Small intestine (tissue), 7 donors: Measurements from ENCODE around the gene FOXK1. TPM values are rescaled to one million over a fixed set of nuclear protein-coding genes. Genes with fewer than 3 reads are reported as not detected.
"Not testable (repeated sequence)": the region's sequence is repeated elsewhere in the genome, so short reads cannot be mapped to it uniquely, and the experiment has no call there.

Experiments
- DNase-seq, 2 donors: peaks; one replicate each; pipeline versions ENCODE4 v3.0.0 to v3.0.0-alpha.2; 2013
- FAIRE-seq: peaks from 2 replicates; lab custom pipeline; 2012; peaks lifted over from hg19 to GRCh38; lab: Jason Lieb, UNC
- H3K27ac ChIP-seq, 3 donors: one replicate each; pipeline ENCODE4 v1.5.1; 2013; ENCODE audit warnings: low read length in 2 of 3, mild to moderate bottlenecking in 2 of 3, control low read depth in 1 of 3, inconsistent platforms in 1 of 3, low read depth in 1 of 3, moderate library complexity in 1 of 3
- H3K27me3 ChIP-seq, 3 donors: one replicate each; pipeline ENCODE4 v1.6.1; 2013; ENCODE audit warnings: low read length in 3 of 3, inconsistent platforms in 1 of 3; ENCODE audit not compliant: control insufficient read depth in 3 of 3, insufficient read depth in 3 of 3
- H3K36me3 ChIP-seq, 3 donors: one replicate each; pipeline ENCODE4 v1.6.1; 2013; ENCODE audit warnings: low read length in 3 of 3, inconsistent platforms in 1 of 3, low read depth in 1 of 3, mild to moderate bottlenecking in 1 of 3, moderate library complexity in 1 of 3; ENCODE audit not compliant: control insufficient read depth in 3 of 3, insufficient read depth in 2 of 3
- H3K4me1 ChIP-seq, 3 donors: one replicate each; pipeline ENCODE4 v1.6.1; 2013; ENCODE audit warnings: low read length in 2 of 3, inconsistent platforms in 1 of 3, low read depth in 1 of 3, mild to moderate bottlenecking in 1 of 3, moderate library complexity in 1 of 3; ENCODE audit not compliant: control insufficient read depth in 3 of 3, insufficient read depth in 2 of 3
- H3K4me3 ChIP-seq, 3 donors: one replicate each; pipeline ENCODE4 v1.5.1; 2013; ENCODE audit warnings: low read length in 3 of 3, control low read depth in 1 of 3, inconsistent platforms in 1 of 3, low read depth in 1 of 3, mild to moderate bottlenecking in 1 of 3, moderate library complexity in 1 of 3
- H3K9me3 ChIP-seq, 2 donors: one replicate each; pipeline ENCODE4 v1.6.1; 2013; ENCODE audit warnings: low read depth in 1 of 2, low read length in 1 of 2; ENCODE audit not compliant: control insufficient read depth in 2 of 2, insufficient read depth in 1 of 2
- WGBS, 3 donors: extraction: QIAGEN DNeasy Blood & Tissue Kit; methylation state at CpG; one replicate each; pipeline ENCODE4 v1.1.7; 2013; 5-methylcytosine and 5-hydroxymethylcytosine counted together
- polyA plus RNA-seq, 4 donors: library from polyadenylated mRNA; stranded (reverse) in 3 of 4; unstranded in 1 of 4; fragments of 200-250 nt in 3 of 4; fragments of 120-200 nt in 1 of 4; gene quantifications; one replicate each; pipeline versions ENCODE4 v1.2.1 to v1.2.3, GENCODE V29; 2013
- donor health status: healthy with polysubstance abuse.
- donor health status: control.
- donor health status: control.
- donor health status: Bipolar disorder and iron deficiency.
- donor health status: healthy.

Gene FOXK1
- polyA plus RNA-seq, 4 donors: 1.4 to 12.5 (median 6.2) TPM

DNA sequence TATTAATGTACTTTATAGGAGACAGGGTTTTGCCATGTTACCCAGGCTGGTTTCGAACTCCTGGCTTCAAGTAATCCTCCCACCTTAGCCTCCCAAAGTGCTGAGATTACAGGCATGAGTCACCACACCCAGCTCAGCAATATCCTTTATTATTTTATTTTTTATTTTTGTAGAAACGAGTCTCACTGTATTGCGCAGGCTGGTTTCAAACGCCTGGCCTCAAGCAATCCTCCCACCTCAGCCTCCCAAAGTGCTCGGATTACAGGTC, 39.0 kb upstream of the FOXK1 start:
- not testable (repeated sequence) for H3K27me3 ChIP-seq, FAIRE-seq, H3K9me3 ChIP-seq, H3K4me3 ChIP-seq, H3K36me3 ChIP-seq, H3K27ac ChIP-seq, H3K4me1 ChIP-seq, DNase-seq
- WGBS, 3 donors: 96 to 97% (median 96%) methylated on average over 5 of the region's 5 CpGs

DNA sequence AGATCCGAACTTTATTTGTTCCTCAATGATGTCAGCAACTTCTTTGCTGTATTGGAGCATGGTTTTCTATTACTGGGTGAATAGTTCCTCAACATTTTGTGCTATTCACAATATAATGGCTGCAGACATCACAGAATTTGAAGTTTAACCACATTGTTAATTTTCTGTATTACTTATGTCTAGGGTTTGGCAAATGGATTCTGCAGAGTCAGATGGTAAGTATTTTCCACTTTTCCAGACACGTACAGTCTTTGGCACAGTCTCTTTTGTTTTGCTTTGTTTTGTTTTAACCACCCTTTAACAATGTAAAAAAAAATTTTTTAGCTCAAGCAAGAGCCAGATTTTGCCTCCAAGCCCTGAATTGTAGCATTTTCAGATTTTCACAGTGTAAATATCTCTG, 36.8 kb upstream of the FOXK1 start:
- DNase-seq: no peak
- 69 to 81% (median 70%) methylated on average over 2 of the region's 2 CpGs for WGBS, 3 donors
- H3K27ac ChIP-seq: no peak overlapping the region
- H3K9me3 ChIP-seq: peaks cover 0 to 10% of the 10 kb centered on the region in 2 donors
- no peak overlapping the region for H3K4me3 ChIP-seq
- no peak for FAIRE-seq
- peaks cover 0 to 8% (median 0%) of the 10 kb centered on the region in 3 donors for H3K4me1 ChIP-seq
- H3K27me3 ChIP-seq: no peaks in the 10 kb centered on the region
- no peaks in the 10 kb centered on the region for H3K36me3 ChIP-seq

DNA sequence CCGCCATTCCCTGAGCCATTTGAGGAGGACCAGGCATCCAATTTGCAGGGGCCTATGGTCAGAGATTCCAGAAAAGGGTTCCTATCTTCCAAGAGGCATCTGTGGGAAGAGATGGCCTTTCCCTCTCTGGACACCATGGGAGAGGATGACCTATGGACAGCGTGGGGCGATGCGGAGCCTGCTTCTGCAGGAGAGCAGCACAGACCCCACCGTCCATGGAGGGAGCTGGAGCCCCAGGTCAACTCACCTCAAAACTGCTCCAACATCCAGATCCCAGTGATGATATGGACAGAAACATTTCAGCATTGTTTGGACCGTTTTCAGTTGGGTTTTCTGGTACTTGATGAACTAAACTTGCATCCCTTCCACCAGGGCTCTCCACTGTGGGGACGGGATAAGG, 34.0 kb upstream of the FOXK1 start:
- peaks cover 0 to 14% (median 0%) of the 10 kb centered on the region in 3 donors for H3K4me1 ChIP-seq
- 87 to 93% (median 91%) methylated on average over 7 of the region's 7 CpGs for WGBS, 3 donors
- no peaks in the 10 kb centered on the region for H3K27me3 ChIP-seq
- peaks cover 0 to 10% of the 10 kb centered on the region in 2 donors for H3K9me3 ChIP-seq
- FAIRE-seq (no peak), DNase-seq (no peak)
- no peak overlapping the region for H3K27ac ChIP-seq
- no peak overlapping the region for H3K4me3 ChIP-seq
- no peaks in the 10 kb centered on the region for H3K36me3 ChIP-seq

DNA sequence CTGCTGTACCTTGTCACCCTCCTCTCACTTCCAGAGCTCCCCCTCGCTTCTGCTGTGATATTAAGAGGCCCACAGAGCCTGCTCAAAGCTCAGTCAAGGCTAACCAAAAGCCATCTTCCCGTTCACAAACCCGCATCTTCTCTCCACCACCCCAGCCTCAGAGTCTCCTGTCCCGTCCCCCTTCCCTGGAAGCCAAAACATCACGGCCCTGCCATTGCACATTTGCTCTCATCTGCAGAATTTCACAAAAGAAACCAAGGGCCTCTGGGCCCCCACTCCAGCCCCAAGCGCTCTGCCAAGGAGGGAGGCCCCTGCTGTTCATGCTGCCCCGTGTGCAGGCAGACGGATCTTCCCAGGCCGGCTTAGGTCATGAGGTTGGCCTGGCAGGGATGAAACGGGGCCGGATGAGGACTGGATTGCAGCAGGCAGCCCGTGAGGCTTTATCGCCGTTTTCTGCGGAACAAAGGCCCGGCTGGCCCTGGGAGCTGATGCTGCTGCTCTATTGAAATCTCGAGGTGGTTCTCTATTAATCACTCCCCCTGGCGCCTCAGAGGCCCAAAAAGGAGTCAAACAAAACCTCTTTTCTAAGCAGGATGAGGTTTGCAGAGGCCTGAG, 31.6 kb upstream of the FOXK1 start:
- FAIRE-seq (no peak), DNase-seq (peak in 1 of 2 donors; percentile 73)
- Histone ChIP-seq H3K36me3 (no peaks in the 10 kb centered on the region), H3K4me3 (no peak overlapping the region), H3K4me1 (peaks cover 0 to 14% (median 0%) of the 10 kb centered on the region in 3 donors), H3K27me3 (no peaks in the 10 kb centered on the region), H3K9me3 (peaks cover 0 to 10% of the 10 kb centered on the region in 2 donors), H3K27ac (peak overlapping the region in 1 of 3 donors; percentile 88)
- 63 to 84% (median 79%) methylated on average over 18 of the region's 18 CpGs for WGBS, 3 donors

DNA sequence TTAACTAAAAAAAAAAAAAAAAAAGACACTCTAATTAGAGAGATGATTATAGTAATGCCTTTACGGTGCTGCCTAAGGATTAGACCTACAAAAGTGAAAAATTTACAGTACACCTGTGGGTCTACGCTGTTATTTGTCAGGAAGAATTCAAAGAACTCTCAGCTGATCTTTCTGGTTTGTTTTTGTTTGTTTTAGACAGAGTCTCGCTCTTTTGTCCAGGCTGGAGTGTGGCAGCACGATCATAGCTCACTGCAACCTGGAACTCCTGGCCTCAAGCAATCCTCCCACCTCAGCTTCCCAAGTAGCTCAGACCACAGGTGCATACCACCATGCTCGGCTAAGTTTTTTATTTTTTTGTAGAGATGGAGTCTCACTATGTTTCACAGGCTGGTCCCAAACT, 28.3 kb upstream of the FOXK1 start:
- 91 to 96% (median 93%) methylated on average over 5 of the region's 5 CpGs for WGBS, 3 donors
- Histone ChIP-seq H3K4me1 (peaks cover 0 to 14% (median 0%) of the 10 kb centered on the region in 3 donors), H3K9me3 (peaks cover 0 to 12% of the 10 kb centered on the region in 2 donors), H3K27me3 (no peaks in the 10 kb centered on the region), H3K36me3 (no peaks in the 10 kb centered on the region), H3K27ac (no peak overlapping the region), H3K4me3 (no peak overlapping the region)
- DNase-seq (no peak), FAIRE-seq (no peak)

DNA sequence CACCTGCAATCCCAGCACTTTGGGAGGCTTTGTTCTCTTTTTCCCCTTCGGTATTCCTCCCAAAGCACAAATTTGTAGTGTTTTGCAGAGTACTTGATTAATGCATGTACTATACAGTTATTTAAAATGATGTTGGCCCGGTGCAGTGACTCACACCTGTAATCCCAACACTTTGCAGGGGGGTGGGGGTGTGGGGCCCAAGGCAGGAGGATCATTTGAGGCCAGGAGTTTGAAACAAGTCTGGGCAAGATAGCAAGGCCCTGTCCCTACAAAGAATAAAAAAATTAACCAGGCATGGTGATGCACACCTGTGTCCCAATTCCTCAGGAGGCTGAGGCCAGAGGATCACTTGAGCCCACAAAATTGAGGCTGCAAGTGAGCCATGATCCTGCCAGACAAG, 26.8 kb upstream of the FOXK1 start:
- Histone ChIP-seq H3K4me1 (peaks cover 0 to 11% (median 0%) of the 10 kb centered on the region in 3 donors), H3K4me3 (no peak overlapping the region), H3K27ac (no peak overlapping the region), H3K27me3 (no peaks in the 10 kb centered on the region), H3K36me3 (no peaks in the 10 kb centered on the region), H3K9me3 (peaks cover 0 to 17% of the 10 kb centered on the region in 2 donors)
- WGBS, 3 donors: 84 to 93% (median 86%) methylated on average over 2 of the region's 2 CpGs
- DNase-seq (no peak), FAIRE-seq (no peak)

DNA sequence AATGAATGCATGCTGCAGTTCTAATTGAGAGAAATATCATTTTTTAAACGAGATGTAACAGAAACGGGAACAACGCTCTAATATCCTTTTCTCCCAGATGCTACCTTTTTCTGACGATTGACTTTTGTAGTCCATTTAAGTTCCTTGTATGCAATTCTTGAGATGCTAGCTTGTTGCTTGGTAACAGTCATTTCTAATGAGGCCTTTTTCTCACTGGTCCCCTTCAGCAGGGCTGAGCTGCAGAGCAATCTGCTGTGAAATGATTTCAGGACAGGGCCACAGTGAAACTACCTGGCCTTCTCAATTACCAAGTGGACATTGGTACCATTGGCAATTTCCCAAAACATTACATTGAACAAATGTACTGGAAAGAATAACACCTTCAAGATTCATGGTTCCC, 26.2 kb upstream of the FOXK1 start:
- Histone ChIP-seq H3K27ac (no peak overlapping the region), H3K4me1 (peaks cover 0 to 5% (median 0%) of the 10 kb centered on the region in 3 donors), H3K27me3 (no peaks in the 10 kb centered on the region), H3K9me3 (peaks cover 0 to 17% of the 10 kb centered on the region in 2 donors), H3K36me3 (no peaks in the 10 kb centered on the region), H3K4me3 (no peak overlapping the region)
- DNase-seq (no peak), FAIRE-seq (no peak)
- 74 to 86% (median 84%) methylated on average over 4 of the region's 4 CpGs for WGBS, 3 donors

DNA sequence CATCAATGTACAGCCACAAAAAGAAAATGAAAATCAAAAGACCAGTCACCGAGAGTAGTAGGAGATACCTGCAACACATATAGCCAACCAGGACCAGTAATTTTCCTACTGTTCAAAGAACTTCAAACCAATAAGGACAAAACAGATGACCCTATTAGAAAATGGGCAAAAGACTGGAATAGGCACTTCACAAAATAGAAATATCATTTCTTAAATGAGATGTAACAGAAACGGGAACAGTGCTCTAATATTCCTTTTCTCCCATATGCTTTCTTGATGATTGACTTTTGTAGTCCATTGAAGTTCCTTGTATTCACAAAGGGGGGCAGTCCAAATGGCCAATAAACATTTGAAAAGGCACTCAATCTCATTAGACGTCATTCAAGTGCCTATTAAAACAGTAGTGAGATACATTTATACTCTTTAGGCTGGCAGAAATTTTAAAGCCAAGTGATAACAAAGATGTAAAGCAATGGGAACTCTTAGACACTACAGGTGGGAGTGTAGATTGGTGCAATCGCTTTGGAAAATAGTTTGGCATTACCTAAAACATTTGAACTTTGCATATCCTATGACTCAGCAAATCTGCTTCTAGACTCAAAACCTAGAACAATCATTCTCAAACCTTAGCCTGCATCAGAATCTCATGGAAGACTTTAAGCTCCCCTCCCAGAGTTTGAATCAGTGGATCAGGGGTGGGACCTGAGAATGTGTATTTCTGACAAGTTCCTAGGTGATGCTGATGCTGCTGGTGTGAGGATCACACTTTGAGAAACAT, 24.3 kb upstream of the FOXK1 start:
- H3K27me3 ChIP-seq: no peaks in the 10 kb centered on the region
- WGBS, 3 donors: 64 to 76% (median 69%) methylated on average over 4 of the region's 4 CpGs
- H3K27ac ChIP-seq: no peak overlapping the region
- DNase-seq (no peak), FAIRE-seq (no peak)
- peaks cover 0 to 17% of the 10 kb centered on the region in 2 donors for H3K9me3 ChIP-seq
- H3K4me3 ChIP-seq: no peak overlapping the region
- no peaks in the 10 kb centered on the region for H3K4me1 ChIP-seq
- no peaks in the 10 kb centered on the region for H3K36me3 ChIP-seq
